Breast epithelium (tissue), 4 donors: ENCODE measurements around the gene NFASC. TPM values are rescaled to one million over a fixed set of nuclear protein-coding genes. Genes with fewer than 3 reads are reported as not detected.

Source experiments
- DNase-seq, 2 donors: peaks; one replicate each; pipeline ENCODE4 v3.0.0-alpha.2; 2019; ENCODE audit warnings: low spot score in 2 of 2
- H3K27ac ChIP-seq, 2 donors: fragments of 200-600 bp; sonication (generic) in 1 of 2; one replicate each; pipeline ENCODE4 v1.5.1; 2016 to 2019; ENCODE audit warnings: mild to moderate bottlenecking in 1 of 2
- H3K27me3 ChIP-seq, 2 donors: fragments of 200-600 bp; sonication (generic) in 1 of 2; one replicate each; pipeline versions ENCODE4 v1.5.1 to v1.6.0; 2017 to 2019; ENCODE audit warnings: control low read depth in 1 of 2, mild to moderate bottlenecking in 1 of 2
- H3K36me3 ChIP-seq: fragments of 200-600 bp; one replicate; pipeline ENCODE4 v1.5.1; 2019
- H3K4me1 ChIP-seq, 2 donors: fragments of 200-600 bp; sonication (generic); one replicate each; pipeline ENCODE4 v1.5.1; 2016 to 2019; ENCODE audit warnings: control low read depth in 1 of 2
- H3K4me3 ChIP-seq, 3 donors: fragments of 200-600 bp; sonication (generic); 1 replicate in 2 of 3; 2 replicates in 1 of 3; pipeline ENCODE4 v1.5.1; 2016 to 2019; ENCODE audit warnings: mild to moderate bottlenecking in 3 of 3, moderate library complexity in 2 of 3
- H3K9me3 ChIP-seq, 2 donors: fragments of 200-600 bp; sonication (generic) in 1 of 2; one replicate each; pipeline ENCODE4 v1.5.1; 2016 to 2019; ENCODE audit warnings: control low read depth in 1 of 2
- POLR2A ChIP-seq: fragments of 450-650 bp; IDR thresholded peaks from one replicate; pipeline ENCODE4 v1.6.1; 2016; ENCODE audit warnings: antibody characterized with exemption, mild to moderate bottlenecking, moderate library complexity
- POLR2AphosphoS5 ChIP-seq, 3 donors: sonication (generic); formaldehyde crosslinking; IDR thresholded peaks; one replicate each; pipeline ENCODE4 v1.6.1; 2017; ENCODE audit warnings: antibody characterized with exemption in 3 of 3
- intact Hi-C: fragments of 100-400 bp; cut with DNase I; formaldehyde crosslinking; loops from one replicate; pipeline ENCODE4 v1.15.1; 2023; ENCODE audit warnings: low total_unique reads
- total RNA-seq, 3 donors: library from RNA; depleted of rRNA; stranded (reverse); fragments of >200 nt; gene quantifications; one replicate each; pipeline ENCODE4 v1.1.0, GENCODE V29; 2016
- TF ChIP-seq, protein P1 (sequence below), 3 donors: fragments of 450-650 bp; IDR thresholded peaks; one replicate each; pipeline ENCODE4 v1.5.1; 2016 to 2017; ENCODE audit warnings: antibody characterized with exemption in 3 of 3, mild to moderate bottlenecking in 3 of 3, moderate library complexity in 3 of 3

NFASC gene
- total RNA-seq, 3 donors from 2014 or later = 1.6 to 19.5 (median 14.1) TPM

DNA sequence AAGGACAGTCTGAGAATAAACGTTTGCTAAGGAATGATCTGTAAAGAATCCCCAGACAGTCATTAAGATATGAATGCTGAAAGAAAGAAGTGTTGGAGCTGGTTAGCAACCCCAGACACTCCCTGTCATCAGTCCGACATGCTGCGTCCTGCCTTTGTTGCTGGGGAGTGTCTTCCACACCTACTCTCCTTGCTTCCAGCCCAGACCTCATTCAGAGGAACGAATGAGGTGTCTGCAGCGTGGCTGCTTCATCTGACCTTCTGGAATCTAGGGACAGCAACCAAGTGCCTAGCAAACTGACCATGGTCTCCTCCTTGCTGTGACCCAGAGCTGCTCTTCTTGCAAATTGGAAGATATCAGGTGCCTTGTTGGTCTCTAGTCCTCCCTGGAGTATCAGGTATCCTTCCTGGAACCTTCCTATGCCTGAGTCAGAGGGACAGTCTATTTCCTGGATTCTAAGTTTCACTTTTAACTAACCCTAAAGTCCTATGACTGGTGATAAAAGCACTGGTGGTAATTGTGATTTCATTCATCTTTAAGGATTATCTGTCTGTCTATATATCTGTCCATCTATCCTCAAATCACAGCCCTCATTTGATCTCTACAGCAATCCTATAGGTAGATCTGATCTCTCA, 45.3 kb downstream of the NFASC start:
- Histone ChIP-seq H3K9me3 (no peaks in the 10 kb centered on the region), H3K27ac (peak overlapping the region in 1 of 2 donors; percentile 1), H3K36me3 (no peaks in the 10 kb centered on the region), H3K4me3 (no peak overlapping the region), H3K4me1 (no peaks in the 10 kb centered on the region), H3K27me3 (no peaks in the 10 kb centered on the region)
- TF ChIP-seq POLR2A (no peak), POLR2AphosphoS5 (IDR thresholded peaks at IDR 0.05) (no peak)
- TF ChIP-seq, protein P1, sequence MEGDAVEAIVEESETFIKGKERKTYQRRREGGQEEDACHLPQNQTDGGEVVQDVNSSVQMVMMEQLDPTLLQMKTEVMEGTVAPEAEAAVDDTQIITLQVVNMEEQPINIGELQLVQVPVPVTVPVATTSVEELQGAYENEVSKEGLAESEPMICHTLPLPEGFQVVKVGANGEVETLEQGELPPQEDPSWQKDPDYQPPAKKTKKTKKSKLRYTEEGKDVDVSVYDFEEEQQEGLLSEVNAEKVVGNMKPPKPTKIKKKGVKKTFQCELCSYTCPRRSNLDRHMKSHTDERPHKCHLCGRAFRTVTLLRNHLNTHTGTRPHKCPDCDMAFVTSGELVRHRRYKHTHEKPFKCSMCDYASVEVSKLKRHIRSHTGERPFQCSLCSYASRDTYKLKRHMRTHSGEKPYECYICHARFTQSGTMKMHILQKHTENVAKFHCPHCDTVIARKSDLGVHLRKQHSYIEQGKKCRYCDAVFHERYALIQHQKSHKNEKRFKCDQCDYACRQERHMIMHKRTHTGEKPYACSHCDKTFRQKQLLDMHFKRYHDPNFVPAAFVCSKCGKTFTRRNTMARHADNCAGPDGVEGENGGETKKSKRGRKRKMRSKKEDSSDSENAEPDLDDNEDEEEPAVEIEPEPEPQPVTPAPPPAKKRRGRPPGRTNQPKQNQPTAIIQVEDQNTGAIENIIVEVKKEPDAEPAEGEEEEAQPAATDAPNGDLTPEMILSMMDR (IDR thresholded peaks at IDR 0.05) = no peak
- DNase-seq = no peak
- intact Hi-C loops = no loop called here

DNA sequence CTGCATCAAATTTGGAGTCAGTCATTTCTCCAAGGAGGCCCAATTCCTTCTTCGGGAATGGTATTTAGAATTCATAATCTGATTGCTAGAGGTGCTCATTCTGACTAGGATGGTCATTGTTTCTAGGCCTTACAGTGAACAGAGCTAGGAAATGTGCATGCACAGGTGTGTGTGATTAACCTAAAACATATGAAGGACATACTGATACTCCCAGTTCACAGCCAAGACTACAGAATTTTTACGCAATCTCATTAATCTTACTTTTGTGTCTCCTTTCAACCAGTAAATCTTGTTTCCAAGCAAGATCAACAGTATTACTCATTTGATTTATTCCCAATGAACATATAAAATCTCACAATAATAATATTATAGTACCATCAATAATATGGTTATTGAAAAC, 47.1 kb downstream of the NFASC start:
- intact Hi-C loops = no loop called here
- no peaks in the 10 kb centered on the region for H3K9me3 ChIP-seq
- no peaks in the 10 kb centered on the region for H3K36me3 ChIP-seq
- no peaks in the 10 kb centered on the region for H3K4me1 ChIP-seq
- DNase-seq = no peak
- no peaks in the 10 kb centered on the region for H3K27me3 ChIP-seq
- H3K4me3 ChIP-seq = no peak overlapping the region
- TF ChIP-seq POLR2AphosphoS5 (IDR thresholded peaks at IDR 0.05) (no peak), POLR2A (no peak)
- TF ChIP-seq, protein P1 (IDR thresholded peaks at IDR 0.05) = no peak
- H3K27ac ChIP-seq = no peak overlapping the region

DNA sequence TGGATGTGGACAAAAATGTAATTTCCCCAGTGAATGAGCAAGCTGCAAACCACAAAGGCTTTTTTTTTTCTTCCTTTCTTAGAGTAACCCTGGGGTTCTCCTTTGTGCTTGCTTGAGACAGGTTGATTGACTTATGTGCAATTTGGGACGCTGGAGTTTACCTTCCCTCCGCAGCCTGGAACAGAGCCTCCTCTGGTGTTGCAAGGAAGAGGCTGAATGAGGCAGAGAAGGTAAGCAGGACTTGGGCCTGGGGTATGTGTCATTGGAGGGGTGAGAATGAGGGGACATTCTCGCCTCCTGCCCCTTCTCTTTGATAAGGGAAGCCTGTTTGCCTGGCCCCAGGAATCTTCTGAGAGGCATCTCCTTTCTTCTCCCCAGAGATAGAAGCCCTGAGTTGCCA, 49.8 kb downstream of the NFASC start:
- no peak overlapping the region for H3K27ac ChIP-seq
- no peaks in the 10 kb centered on the region for H3K36me3 ChIP-seq
- TF ChIP-seq, protein P1 (IDR thresholded peaks at IDR 0.05) = no peak
- TF ChIP-seq POLR2A (no peak), POLR2AphosphoS5 (IDR thresholded peaks at IDR 0.05) (no peak)
- DNase-seq = no peak
- no peaks in the 10 kb centered on the region for H3K27me3 ChIP-seq
- intact Hi-C loops = loop anchor here (10.0 kb wide), 1 partner anchor 506 kb away; the partner anchor contains the start of gene PPP1R15B
- no peaks in the 10 kb centered on the region for H3K4me1 ChIP-seq
- H3K4me3 ChIP-seq = no peak overlapping the region
- no peaks in the 10 kb centered on the region for H3K9me3 ChIP-seq

DNA sequence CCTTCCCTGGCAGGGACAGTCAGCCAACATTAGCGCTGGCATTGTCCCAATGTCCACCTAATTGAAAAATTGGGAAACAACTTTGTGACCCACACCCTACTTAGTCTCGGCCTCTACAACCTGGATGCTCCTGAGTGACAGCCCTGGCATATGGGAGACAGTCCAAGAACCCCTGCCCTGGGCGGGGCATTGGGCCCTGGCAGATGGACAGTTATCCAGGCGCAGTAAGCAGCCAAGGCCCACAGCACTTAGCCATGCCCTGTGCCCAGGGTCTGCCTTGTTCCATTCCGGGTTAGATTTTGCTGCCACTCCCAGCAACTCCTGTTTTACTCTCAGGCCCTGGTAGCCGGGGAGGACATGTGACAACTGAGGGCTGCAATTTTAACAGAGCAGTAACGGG, 50.3 kb downstream of the NFASC start:
- intact Hi-C loops = loop anchor here (10.0 kb wide), 1 partner anchor 506 kb away; the partner anchor contains the start of gene PPP1R15B
- DNase-seq = no peak
- H3K36me3 ChIP-seq = no peaks in the 10 kb centered on the region
- H3K27me3 ChIP-seq = no peaks in the 10 kb centered on the region
- TF ChIP-seq POLR2AphosphoS5 (IDR thresholded peaks at IDR 0.05) (no peak), POLR2A (no peak)
- TF ChIP-seq, protein P1 (IDR thresholded peaks at IDR 0.05) = no peak
- H3K4me1 ChIP-seq = no peaks in the 10 kb centered on the region
- H3K4me3 ChIP-seq = no peak overlapping the region
- H3K9me3 ChIP-seq = no peaks in the 10 kb centered on the region
- no peak overlapping the region for H3K27ac ChIP-seq

DNA sequence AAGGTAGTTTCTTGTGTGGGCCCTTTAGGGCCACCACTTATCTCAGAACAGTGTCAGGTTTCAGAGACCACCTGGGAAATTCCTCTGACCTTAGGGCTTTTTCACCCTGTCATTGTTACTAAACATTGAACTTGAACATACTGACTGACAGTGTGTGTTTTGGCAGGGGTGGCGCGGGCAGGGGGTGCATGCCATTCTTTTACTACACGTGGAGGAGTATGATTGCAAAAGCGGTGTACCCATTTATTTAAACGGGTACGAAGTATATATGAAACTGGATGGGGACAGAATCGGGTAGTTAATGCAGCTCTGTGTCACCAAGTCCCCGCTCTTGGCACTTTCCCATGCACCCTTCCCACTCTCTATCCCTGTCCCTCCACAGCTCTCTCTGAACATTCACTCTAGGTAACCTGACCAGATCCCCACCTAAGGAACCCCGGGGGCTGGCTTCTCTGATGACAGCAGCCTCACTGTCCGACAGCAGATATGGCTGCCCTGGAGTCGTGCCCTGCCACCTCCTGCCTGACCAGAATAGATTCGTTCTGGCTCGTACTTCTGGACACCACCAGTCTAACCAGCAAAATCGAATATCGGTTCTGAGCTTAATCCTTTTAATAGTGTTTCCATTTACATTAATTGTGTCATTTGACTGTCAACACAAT, 51.3 kb downstream of the NFASC start:
- H3K4me3 ChIP-seq = no peak overlapping the region
- H3K4me1 ChIP-seq = no peaks in the 10 kb centered on the region
- no peak for DNase-seq
- intact Hi-C loops = loop anchor here (10.0 kb wide), 1 partner anchor 507 kb away; the partner anchor contains the start of gene PPP1R15B
- H3K27me3 ChIP-seq = no peaks in the 10 kb centered on the region
- TF ChIP-seq POLR2A = no peak
- no peak for TF ChIP-seq POLR2AphosphoS5 (IDR thresholded peaks at IDR 0.05)
- no peaks in the 10 kb centered on the region for H3K36me3 ChIP-seq
- H3K27ac ChIP-seq = no peak overlapping the region
- no peaks in the 10 kb centered on the region for H3K9me3 ChIP-seq
